Lung (tissue), 12 donors: ENCODE measurements around the gene CFAP61. TPM values are rescaled to one million over a fixed set of nuclear protein-coding genes. Genes with fewer than 3 reads are reported as not detected.

Experiments
- ATAC-seq: fragments of 200-7000 bp; cut with Tn5 transposase; one replicate; pipeline ENCODE4 v1.9.1; 2020; ENCODE audit warnings: moderate number of reproducible peaks; ENCODE audit not compliant: insufficient read depth, low FRiP score
- DNase-seq, 3 donors: peaks; one replicate each; pipeline ENCODE4 v3.0.0-alpha.2; 2013 to 2017
- H3K27ac ChIP-seq, 2 donors: one replicate each; pipeline ENCODE4 v1.5.1; 2013; ENCODE audit warnings: mild to moderate bottlenecking in 2 of 2, moderate library complexity in 2 of 2, control low read depth in 1 of 2, inconsistent platforms in 1 of 2, low read depth in 1 of 2, low read length in 1 of 2
- H3K27me3 ChIP-seq, 3 donors: one replicate each; pipeline ENCODE4 v1.5.1; 2013; ENCODE audit warnings: low read length in 2 of 3; ENCODE audit not compliant: control insufficient read depth in 3 of 3, insufficient read depth in 3 of 3
- H3K36me3 ChIP-seq, 4 donors: one replicate each; pipeline ENCODE4 v1.5.1; 2013; ENCODE audit warnings: low read length in 4 of 4, mild to moderate bottlenecking in 1 of 4, moderate library complexity in 1 of 4; ENCODE audit not compliant: control insufficient read depth in 4 of 4, insufficient read depth in 4 of 4
- H3K4me1 ChIP-seq, 5 donors: one replicate each; pipeline ENCODE4 v1.5.1; 2013; ENCODE audit warnings: low read length in 5 of 5, mild to moderate bottlenecking in 2 of 5, moderate library complexity in 1 of 5; ENCODE audit not compliant: control insufficient read depth in 5 of 5, insufficient read depth in 5 of 5
- H3K4me3 ChIP-seq: one replicate; pipeline ENCODE4 v1.5.1; 2013; ENCODE audit warnings: mild to moderate bottlenecking, control low read depth, moderate library complexity
- H3K9ac ChIP-seq, 2 donors: one replicate each; pipeline ENCODE4 v1.5.1; 2013; ENCODE audit warnings: low read length in 2 of 2, control low read depth in 1 of 2; ENCODE audit not compliant: insufficient read depth in 1 of 2
- H3K9me3 ChIP-seq, 4 donors: one replicate each; pipeline ENCODE4 v1.5.1; 2013; ENCODE audit warnings: low read length in 3 of 4, mild to moderate bottlenecking in 1 of 4, moderate library complexity in 1 of 4; ENCODE audit not compliant: control insufficient read depth in 4 of 4, insufficient read depth in 3 of 4
- CTCF ChIP-seq: IDR thresholded peaks from 2 replicates; pipeline ENCODE4 v1.5.1; 2012; ENCODE audit warnings: mild to moderate bottlenecking; ENCODE audit errors: control extremely low read depth, extremely low read depth
- WGBS, 2 donors: extraction: QIAGEN DNeasy Blood & Tissue Kit; methylation state at CpG; one replicate each; pipeline ENCODE4 v1.1.7; 2013; 5-methylcytosine and 5-hydroxymethylcytosine counted together
- polyA plus RNA-seq, 2 donors: library from polyadenylated mRNA; stranded (reverse); fragments of 200-250 nt; gene quantifications; one replicate each; pipeline ENCODE4 v1.2.1, GENCODE V29; 2013
- total RNA-seq, 2 donors: library from RNA; depleted of rRNA in 1 of 2; stranded (reverse); fragments of >200 nt in 1 of 2; gene quantifications; one replicate each; pipeline ENCODE4 v1.2.1, GENCODE V29; 2014 to 2021
- donor health status: control.
- donor health status: control.
- donor health status: Bipolar disorder and iron deficiency.
- donor health status: healthy.
- donor health status: DM: yes; HTN: yes; CAD: no.

CFAP61 gene
- total and polyA plus RNA-seq, 4 donors, result 2.0 to 15.4 (median 6.5) TPM

GRCh38 chr20:20358801-20359200 is 306.5 kb downstream of the CFAP61 start:
- Histone ChIP-seq H3K4me1 (peaks cover 0 to 8% (median 0%) of the 10 kb centered on the region in 5 donors), H3K4me3 (no peak overlapping the region), H3K27me3 (peaks cover 3 to 42% (median 34%) of the 10 kb centered on the region in 3 donors), H3K36me3 (no peaks in the 10 kb centered on the region), H3K9me3 (peaks cover 0 to 5% (median 0%) of the 10 kb centered on the region in 4 donors), H3K27ac (no peak overlapping the region), H3K9ac (no peak overlapping the region)
- ATAC-seq (no peak), DNase-seq (no peak)
- TF ChIP-seq CTCF, result no peak

GRCh38 chr20:20359628-20360027 is 307.3 kb downstream of the CFAP61 start:
- H3K9me3 ChIP-seq, result peaks cover 0 to 2% (median 0%) of the 10 kb centered on the region in 4 donors
- H3K4me3 ChIP-seq, result no peak overlapping the region
- H3K27ac ChIP-seq, result no peak overlapping the region
- DNase-seq (no peak), ATAC-seq (no peak)
- no peak overlapping the region for H3K9ac ChIP-seq
- H3K27me3 ChIP-seq, result peaks cover 11 to 49% (median 40%) of the 10 kb centered on the region in 3 donors
- TF ChIP-seq CTCF, result no peak
- no peaks in the 10 kb centered on the region for H3K36me3 ChIP-seq
- WGBS, 2 donors, result 75 to 83% methylated on average over 6 of the region's 6 CpGs
- peaks cover 0 to 13% (median 0%) of the 10 kb centered on the region in 5 donors for H3K4me1 ChIP-seq

- peaks cover 13 to 57% (median 49%) of the 10 kb centered on the region in 3 donors for H3K27me3 ChIP-seq
- peak; percentile 12 for TF ChIP-seq CTCF
- no peaks in the 10 kb centered on the region for H3K36me3 ChIP-seq
- no peak overlapping the region for H3K9ac ChIP-seq
- no peaks in the 10 kb centered on the region for H3K9me3 ChIP-seq
- H3K4me3 ChIP-seq, result no peak overlapping the region
- no peak overlapping the region for H3K27ac ChIP-seq
- H3K4me1 ChIP-seq, result peaks cover 0 to 13% (median 0%) of the 10 kb centered on the region in 5 donors
- 1 to 3% methylated on average over 6 of the region's 6 CpGs for whole genome bisulfite sequencing, 2 donors
- ATAC-seq, result peak; percentile 75
- DNase-seq, result peak; percentile 52 to 82 (median 78)
These were observed 308.1 kb downstream of the CFAP61 start for GRCh38 chr20:20360464-20360863.
